CD14-positive monocyte (primary cell): ENCODE data around the gene WAC. TPM values are rescaled to one million over a fixed set of nuclear protein-coding genes. Genes with fewer than 3 reads are reported as not detected.

Experiments used
- DNase-seq, 3 donors: peaks; one replicate each; pipeline ENCODE4 v3.0.0-alpha.2; 2011 to 2022
- H2AFZ ChIP-seq: 2 replicates; pipeline ENCODE4 v1.6.0; 2012; ENCODE audit warnings: mild to moderate bottlenecking, low read depth, low read length, inconsistent platforms; ENCODE audit not compliant: insufficient read depth, poor library complexity, severe bottlenecking
- H3K27ac ChIP-seq, 2 donors: 1 replicate in 1 of 2; 2 replicates in 1 of 2; pipeline ENCODE4 v1.5.1; 2012 to 2013; ENCODE audit warnings: low read length in 2 of 2, control low read depth in 1 of 2, inconsistent platforms in 1 of 2, low read depth in 1 of 2, mild to moderate bottlenecking in 1 of 2
- H3K27me3 ChIP-seq, 2 donors: one replicate each; pipeline versions ENCODE4 v1.6.0 to v1.6.1; 2011 to 2013; ENCODE audit warnings: low read length in 2 of 2; ENCODE audit not compliant: control insufficient read depth in 2 of 2, insufficient read depth in 2 of 2
- H3K36me3 ChIP-seq, 2 donors: replicated peaks in 1 of 2; 1 replicate in 1 of 2; 2 replicates in 1 of 2; pipeline versions ENCODE4 v1.5.1 to v1.6.1; 2012 to 2013; ENCODE audit warnings: low read length in 2 of 2, control low read depth in 1 of 2, inconsistent platforms in 1 of 2, mild to moderate bottlenecking in 1 of 2; ENCODE audit not compliant: insufficient read depth in 2 of 2, control insufficient read depth in 1 of 2
- H3K4me1 ChIP-seq, 2 donors: 1 replicate in 1 of 2; 2 replicates in 1 of 2; pipeline versions ENCODE4 v1.5.1 to v1.6.1; 2012 to 2013; ENCODE audit warnings: low read length in 2 of 2, control low read depth in 1 of 2, inconsistent platforms in 1 of 2, mild to moderate bottlenecking in 1 of 2, moderate library complexity in 1 of 2; ENCODE audit not compliant: insufficient read depth in 2 of 2, control insufficient read depth in 1 of 2
- H3K4me2 ChIP-seq: replicated peaks from 2 replicates; pipeline ENCODE3; 2012; ENCODE audit warnings: low read length, moderate library complexity, mild to moderate bottlenecking; ENCODE audit not compliant: poor library complexity, severe bottlenecking; ENCODE audit errors: extremely low read depth
- H3K4me3 ChIP-seq, 3 experiments: fragments of 200-600 bp in 1 of 3; sonication (generic) in 1 of 3; replicated peaks in 1 of 3; 1 replicate in 2 of 3; 2 replicates in 1 of 3; pipeline ENCODE4 v1.5.1; 2011 to 2013; ENCODE audit warnings: low read length in 3 of 3, mild to moderate bottlenecking in 3 of 3, control low read depth in 2 of 3, low read depth in 2 of 3, inconsistent platforms in 1 of 3, moderate library complexity in 1 of 3
- H3K79me2 ChIP-seq: 2 replicates; pipeline ENCODE4 v1.6.0; 2012; ENCODE audit warnings: mild to moderate bottlenecking, control low read depth, inconsistent platforms, low read length, moderate library complexity; ENCODE audit not compliant: insufficient read depth
- H3K9ac ChIP-seq: 2 replicates; pipeline ENCODE4 v1.6.0; 2017; ENCODE audit warnings: low read length, mild to moderate bottlenecking; ENCODE audit not compliant: insufficient read depth, poor library complexity, severe bottlenecking
- H3K9me3 ChIP-seq, 2 donors: replicated peaks in 1 of 2; 1 replicate in 1 of 2; 2 replicates in 1 of 2; pipeline versions ENCODE4 v1.5.1 to v1.6.1; 2012 to 2013; ENCODE audit warnings: low read length in 2 of 2, control low read depth in 1 of 2; ENCODE audit not compliant: control insufficient read depth in 1 of 2, insufficient read depth in 1 of 2
- H4K20me1 ChIP-seq: 2 replicates; pipeline ENCODE4 v1.6.0; 2012; ENCODE audit warnings: mild to moderate bottlenecking, low read length, control low read depth, moderate library complexity; ENCODE audit not compliant: insufficient read depth
- H3K27ac Mint-ChIP-seq, 7 donors: one replicate each; pipeline ENCODE4 v1.8.0; 2020; ENCODE audit warnings: mild to moderate bottlenecking in 7 of 7, mixed read lengths in 7 of 7, moderate library complexity in 6 of 7, inconsistent platforms in 2 of 7
- H3K27me3 Mint-ChIP-seq, 3 donors: one replicate each; pipeline ENCODE4 v1.8.0; 2021 to 2022; ENCODE audit warnings: low read depth in 3 of 3, mild to moderate bottlenecking in 3 of 3, mixed read lengths in 3 of 3, moderate library complexity in 3 of 3, inconsistent platforms in 1 of 3
- H3K36me3 Mint-ChIP-seq, 2 donors: one replicate each; pipeline ENCODE4 v1.8.0; 2020; ENCODE audit warnings: mixed read lengths in 2 of 2, inconsistent platforms in 1 of 2, mild to moderate bottlenecking in 1 of 2
- H3K4me1 Mint-ChIP-seq: one replicate; pipeline ENCODE4 v1.8.0; 2020; ENCODE audit warnings: mild to moderate bottlenecking, mixed read lengths
- H3K4me3 Mint-ChIP-seq, 2 donors: one replicate each; pipeline ENCODE4 v1.8.0; 2020; ENCODE audit warnings: mild to moderate bottlenecking in 2 of 2, mixed read lengths in 2 of 2, moderate library complexity in 1 of 2
- H3K9me3 Mint-ChIP-seq, 7 donors: one replicate each; pipeline ENCODE4 v1.8.0; 2020 to 2022; ENCODE audit warnings: mixed read lengths in 7 of 7, mild to moderate bottlenecking in 6 of 7, moderate library complexity in 6 of 7, inconsistent platforms in 2 of 7
- WGBS: methylation state at CpG from one replicate; pipeline ENCODE4 v1.1.5; 2013; ENCODE audit warnings: missing lambda C conversion rate; ENCODE audit not compliant: insufficient coverage; 5-methylcytosine and 5-hydroxymethylcytosine counted together
- intact Hi-C, 2 donors: fragments of 100-400 bp; cut with micrococcal nuclease; formaldehyde crosslinking; loops; one replicate each; pipeline versions ENCODE4 v1.15.0 to v1.15.1; 2023
- polyA plus RNA-seq, 3 donors: library from polyadenylated mRNA; depleted of rRNA in 1 of 3; unstranded in 2 of 3; stranded (reverse) in 1 of 3; fragments of 300-500 nt in 2 of 3; fragments of >200 nt in 1 of 3; fragmentation: Illumina TruSeq in 2 of 3; gene quantifications; 1 replicate in 2 of 3; 2 replicates in 1 of 3; pipeline ENCODE4 v1.2.3, GENCODE V29; 2012 to 2021
- TF ChIP-seq, protein P1 (sequence below): fragments of 200-600 bp; IDR thresholded peaks from one replicate; pipeline ENCODE4 v1.8.0; 2022; ENCODE audit warnings: antibody characterized with exemption, mild to moderate bottlenecking

The WAC gene
- polyA plus RNA-seq, 3 donors: 46.7 to 80.8 (median 67.9) TPM

GRCh38 chr10:28495084-28495483, 37.8 kb upstream of the WAC start:
- DNase-seq: no peak
- Histone ChIP-seq H3K79me2 (no peaks in the 10 kb centered on the region), H3K36me3 (no peaks in the 10 kb centered on the region), H3K9ac (no peak overlapping the region), H3K4me1 (peaks cover 48 to 70% of the 10 kb centered on the region in 2 donors), H4K20me1 (no peaks in the 10 kb centered on the region), H3K4me3 (no peak overlapping the region), H2AFZ (no peak overlapping the region), H3K4me2 (no peak overlapping the region), H3K27me3 (no peaks in the 10 kb centered on the region), H3K27ac (no peak overlapping the region), H3K9me3 (no peaks in the 10 kb centered on the region)
- intact Hi-C loops: no loop called here
- Mint-ChIP-seq H3K4me3 (no peak overlapping the region), H3K9me3 (peaks cover 0 to 10% (median 2%) of the 10 kb centered on the region in 7 donors), H3K27ac (peak overlapping the region in 3 of 7 donors; percentile 4 to 59 (median 11)), H3K27me3 (peaks cover 0 to 6% (median 3%) of the 10 kb centered on the region in 3 donors), H3K4me1 (peaks cover 67% of the 10 kb centered on the region), H3K36me3 (peaks cover 2% of the 10 kb centered on the region in 2 donors)
- TF ChIP-seq, protein P1, sequence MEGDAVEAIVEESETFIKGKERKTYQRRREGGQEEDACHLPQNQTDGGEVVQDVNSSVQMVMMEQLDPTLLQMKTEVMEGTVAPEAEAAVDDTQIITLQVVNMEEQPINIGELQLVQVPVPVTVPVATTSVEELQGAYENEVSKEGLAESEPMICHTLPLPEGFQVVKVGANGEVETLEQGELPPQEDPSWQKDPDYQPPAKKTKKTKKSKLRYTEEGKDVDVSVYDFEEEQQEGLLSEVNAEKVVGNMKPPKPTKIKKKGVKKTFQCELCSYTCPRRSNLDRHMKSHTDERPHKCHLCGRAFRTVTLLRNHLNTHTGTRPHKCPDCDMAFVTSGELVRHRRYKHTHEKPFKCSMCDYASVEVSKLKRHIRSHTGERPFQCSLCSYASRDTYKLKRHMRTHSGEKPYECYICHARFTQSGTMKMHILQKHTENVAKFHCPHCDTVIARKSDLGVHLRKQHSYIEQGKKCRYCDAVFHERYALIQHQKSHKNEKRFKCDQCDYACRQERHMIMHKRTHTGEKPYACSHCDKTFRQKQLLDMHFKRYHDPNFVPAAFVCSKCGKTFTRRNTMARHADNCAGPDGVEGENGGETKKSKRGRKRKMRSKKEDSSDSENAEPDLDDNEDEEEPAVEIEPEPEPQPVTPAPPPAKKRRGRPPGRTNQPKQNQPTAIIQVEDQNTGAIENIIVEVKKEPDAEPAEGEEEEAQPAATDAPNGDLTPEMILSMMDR: no peak
- WGBS: 40% methylated on average over 3 of the region's 3 CpGs

- TF ChIP-seq, protein P1: no peak
- peaks cover 57% of the 10 kb centered on the region for H3K4me1 Mint-ChIP-seq
- no peaks in the 10 kb centered on the region for H4K20me1 ChIP-seq
- no peaks in the 10 kb centered on the region for H3K79me2 ChIP-seq
- no peak overlapping the region for H3K4me2 ChIP-seq
- intact Hi-C loops: no loop called here
- no peak overlapping the region for H3K4me3 Mint-ChIP-seq
- H3K27me3 Mint-ChIP-seq: peaks cover 0 to 6% (median 3%) of the 10 kb centered on the region in 3 donors
- H3K36me3 ChIP-seq: no peaks in the 10 kb centered on the region
- no peak overlapping the region for H3K4me3 ChIP-seq
- no peaks in the 10 kb centered on the region for H3K27me3 ChIP-seq
- peaks cover 2% of the 10 kb centered on the region in 2 donors for H3K36me3 Mint-ChIP-seq
- no peak overlapping the region for H3K27ac ChIP-seq
- no peak for DNase-seq
- peak overlapping the region; percentile 1 for H2AFZ ChIP-seq
- no CpG with 5 or more reads among the region's 3 CpGs for WGBS
- H3K9me3 Mint-ChIP-seq: peaks cover 0 to 10% (median 2%) of the 10 kb centered on the region in 7 donors
- H3K27ac Mint-ChIP-seq: peak overlapping the region in 2 of 7 donors; percentile 2 to 68
- no peaks in the 10 kb centered on the region for H3K9me3 ChIP-seq
- peaks cover 38 to 61% of the 10 kb centered on the region in 2 donors for H3K4me1 ChIP-seq
- H3K9ac ChIP-seq: no peak overlapping the region
These were observed 36.9 kb upstream of the WAC start for GRCh38 chr10:28496017-28496416.
